GM12891 (cell line): ENCODE results near the gene PIK3CD.

Experiments used
- DNase-seq: peaks from one replicate; pipeline ENCODE4 v3.0.0; 2011; ENCODE audit warnings: low spot score; ENCODE audit not compliant: insufficient read length
- FAIRE-seq: peaks from 2 replicates; lab custom pipeline; 2011; peaks lifted over from hg19 to GRCh38; lab: Jason Lieb, UNC
- PAX5 ChIP-seq: IDR thresholded peaks from 2 replicates; pipeline ENCODE4 v1.6.1; 2011; ENCODE audit warnings: low read length, moderate library complexity, mild to moderate bottlenecking; ENCODE audit not compliant: insufficient read depth, severe bottlenecking
- POLR2A ChIP-seq: IDR thresholded peaks from 2 replicates; pipeline ENCODE4 v1.6.1; 2011; ENCODE audit warnings: low read depth, low read length, control low read depth
- POLR2AphosphoS5 ChIP-seq: IDR thresholded peaks from 2 replicates; pipeline ENCODE4 v1.6.1; 2011; ENCODE audit warnings: low read depth, low read length, control low read depth
- POU2F2 ChIP-seq: IDR thresholded peaks from 2 replicates; pipeline ENCODE4 v1.6.1; 2011; ENCODE audit warnings: low read depth, mild to moderate bottlenecking, control low read depth, low read length, moderate library complexity
- SPI1 ChIP-seq: IDR thresholded peaks from 2 replicates; pipeline ENCODE4 v1.6.1; 2011; ENCODE audit warnings: low read depth, low read length, control low read depth
- TAF1 ChIP-seq: IDR thresholded peaks from 2 replicates; pipeline ENCODE4 v1.6.1; 2011; ENCODE audit warnings: low read depth, low read length, control low read depth

The PIK3CD gene

DNA sequence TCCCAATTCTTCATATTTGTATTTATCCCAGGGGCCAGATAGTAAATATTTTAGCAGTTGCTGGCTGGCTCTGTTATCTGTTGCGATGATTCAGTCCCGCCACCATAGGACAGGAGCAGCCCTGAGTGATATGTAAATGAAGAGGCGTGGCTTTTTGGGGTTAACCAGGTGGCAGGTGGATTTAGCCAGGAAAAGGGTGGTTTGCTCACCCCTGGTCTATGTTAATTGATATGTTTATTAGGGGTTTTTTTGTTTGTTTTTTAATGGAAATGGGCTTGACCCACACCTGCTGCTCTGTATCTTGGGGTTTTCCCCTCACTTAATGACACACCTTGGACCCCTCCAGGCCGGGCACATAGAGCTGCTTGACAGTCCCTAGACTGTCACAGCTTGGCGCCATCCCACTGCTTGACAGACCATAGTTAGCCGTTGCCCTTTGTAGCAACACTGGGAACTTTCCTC is 62.8 kb downstream of the PIK3CD start:
- DNase-seq = no peak
- peak; percentile 33 for FAIRE-seq

GRCh38 chr1:9715536-9716226 is 64.2 kb downstream of the PIK3CD start:
- no peak for DNase-seq
- peak; percentile 51 for FAIRE-seq
- TF ChIP-seq PAX5 (no peak), POLR2A (no peak), POU2F2 (no peak), SPI1 (peak; percentile 55; the same call in 1 of the 2 replicates)

More for the DNA sequence above, 62.8 kb downstream of the PIK3CD start:
- TF ChIP-seq TAF1 = no peak
- no peak for TF ChIP-seq PAX5
- no peak for TF ChIP-seq POLR2AphosphoS5
- TF ChIP-seq POLR2A = no peak

DNA sequence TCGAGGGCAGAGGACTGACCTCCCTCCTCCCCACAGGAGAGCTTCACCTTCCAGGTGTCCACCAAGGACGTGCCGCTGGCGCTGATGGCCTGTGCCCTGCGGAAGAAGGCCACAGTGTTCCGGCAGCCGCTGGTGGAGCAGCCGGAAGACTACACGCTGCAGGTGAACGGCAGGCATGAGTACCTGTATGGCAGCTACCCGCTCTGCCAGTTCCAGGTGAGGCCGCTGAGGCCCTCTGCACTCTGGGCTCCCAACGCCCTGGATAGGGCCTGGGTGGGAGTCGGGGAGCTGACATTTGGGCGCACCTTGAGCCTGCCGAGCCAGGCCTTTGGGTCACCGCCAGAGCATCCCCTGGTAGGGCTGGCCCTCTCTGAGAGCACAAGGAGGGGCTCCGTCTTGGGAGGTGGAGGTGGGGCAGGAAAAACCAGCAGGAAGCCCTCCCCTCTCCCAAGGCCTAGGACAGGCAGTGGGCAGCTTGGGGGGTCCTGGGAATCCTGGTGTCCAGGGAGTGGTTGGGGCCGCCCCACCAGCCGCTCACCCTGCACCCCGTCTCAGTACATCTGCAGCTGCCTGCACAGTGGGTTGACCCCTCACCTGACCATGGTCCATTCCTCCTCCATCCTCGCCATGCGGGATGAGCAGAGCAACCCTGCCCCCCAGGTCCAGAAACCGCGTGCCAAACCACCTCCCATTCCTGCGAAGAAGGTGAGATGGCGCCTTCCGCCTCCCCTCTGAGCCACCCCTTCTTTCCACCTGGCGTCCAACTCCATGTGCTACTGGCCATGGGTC is 65.1 kb downstream of the PIK3CD start:
- DNase-seq = no peak
- no peak for TF ChIP-seq POLR2AphosphoS5
- TF ChIP-seq SPI1 = no peak
- TF ChIP-seq TAF1 = no peak
- peak; percentile 40 for FAIRE-seq

DNA sequence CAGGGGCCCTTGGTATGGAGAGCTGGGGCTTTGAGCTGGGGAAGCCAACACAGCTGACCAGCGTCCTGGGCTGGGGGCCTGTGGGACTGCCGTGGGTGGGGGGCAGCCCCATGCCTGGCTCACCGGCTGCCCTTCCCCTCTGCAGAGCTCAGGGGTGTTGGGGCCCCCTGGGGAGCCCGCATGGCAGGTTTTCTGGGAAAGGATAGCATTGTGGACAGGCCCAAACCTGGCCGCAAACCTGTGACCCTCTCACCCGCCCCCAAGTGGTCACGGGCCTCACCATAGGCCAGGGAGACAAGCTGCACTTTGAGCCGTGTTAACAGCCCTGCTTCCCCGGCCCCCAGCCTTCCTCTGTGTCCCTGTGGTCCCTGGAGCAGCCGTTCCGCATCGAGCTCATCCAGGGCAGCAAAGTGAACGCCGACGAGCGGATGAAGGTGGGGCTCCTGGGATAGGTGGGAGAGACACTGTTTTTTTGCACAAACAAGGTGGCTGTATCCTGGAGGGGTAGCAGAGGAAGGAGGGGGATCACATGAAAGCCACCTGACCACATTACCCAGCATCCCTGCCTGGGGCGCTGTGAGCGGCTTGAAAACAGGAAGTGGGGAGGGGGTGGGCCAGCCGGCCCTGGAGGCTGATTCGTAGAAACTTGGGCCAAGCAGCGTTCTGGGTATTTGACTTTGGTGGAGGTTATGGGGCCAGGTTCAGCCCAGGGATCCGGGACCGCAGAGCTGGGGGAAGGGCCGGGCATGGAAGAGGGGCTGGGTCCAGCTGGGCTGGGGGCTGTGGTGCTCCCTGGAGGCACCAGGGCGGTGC is 65.9 kb downstream of the PIK3CD start:
- TF ChIP-seq SPI1 (peak; percentile 97), POLR2AphosphoS5 (peak; percentile 38; the same call in 1 of the 2 replicates), TAF1 (no peak), POU2F2 (peak; percentile 59; the same call in 1 of the 2 replicates), POLR2A (peak; percentile 64)
- DNase-seq (peak; percentile 94), FAIRE-seq (peak; percentile 90)

DNA sequence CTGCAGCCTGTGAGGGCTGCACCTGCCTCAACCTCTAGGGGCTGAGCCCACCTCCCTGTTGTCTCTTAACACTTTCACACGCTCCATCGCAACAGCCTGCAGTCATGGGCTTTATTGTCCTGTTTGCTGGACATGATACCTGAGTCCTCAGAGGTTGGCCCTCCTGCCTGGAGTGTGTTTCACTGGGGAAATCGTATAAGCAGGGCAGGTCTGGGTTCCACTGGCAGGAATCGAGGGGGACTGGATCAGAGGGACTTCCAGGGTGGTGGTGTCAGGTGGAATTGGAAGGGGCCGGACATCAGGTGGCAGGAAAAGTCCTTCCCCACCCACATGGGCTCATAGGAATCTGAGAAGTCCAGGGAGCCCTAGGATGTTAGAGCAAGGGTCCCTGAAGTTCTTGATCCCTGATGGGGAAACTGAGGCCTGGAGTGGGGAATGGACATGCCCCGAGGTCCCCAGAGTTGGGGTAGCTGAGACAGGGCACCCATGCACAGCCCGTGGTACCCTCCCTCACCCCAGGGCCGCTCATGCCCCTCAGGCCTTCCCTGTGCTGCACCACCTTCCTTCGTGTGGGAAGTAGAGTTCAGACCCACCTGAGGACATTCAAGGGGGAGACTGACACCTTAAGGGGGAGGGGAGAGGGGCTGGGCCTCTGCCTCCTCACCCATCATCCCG is 66.6 kb downstream of the PIK3CD start:
- no peak for TF ChIP-seq SPI1
- no peak for TF ChIP-seq TAF1
- TF ChIP-seq POLR2AphosphoS5 = no peak
- TF ChIP-seq PAX5 = no peak
- no peak for TF ChIP-seq POU2F2
- TF ChIP-seq POLR2A = no peak
- FAIRE-seq = no peak
- DNase-seq = no peak

- FAIRE-seq (no peak), DNase-seq (no peak)
- TF ChIP-seq POLR2A (no peak), SPI1 (no peak), PAX5 (no peak), POU2F2 (no peak), POLR2AphosphoS5 (no peak; the same call in 1 of the 2 replicates), TAF1 (no peak)
Observed at GRCh38 chr1:9719978-9720722, 68.6 kb downstream of the PIK3CD start.

GRCh38 chr1:9720785-9721605 is 69.5 kb downstream of the PIK3CD start:
- FAIRE-seq = no peak
- DNase-seq = no peak
- TF ChIP-seq POLR2A (no peak), POU2F2 (no peak), SPI1 (no peak), POLR2AphosphoS5 (no peak), TAF1 (no peak), PAX5 (no peak)

GRCh38 chr1:9721606-9722377 is 70.3 kb downstream of the PIK3CD start:
- DNase-seq = peak; percentile 59
- TF ChIP-seq POU2F2 = no peak

More at GRCh38 chr1:9721606-9722377, 70.3 kb downstream of the PIK3CD start:
- no peak for FAIRE-seq
